HG03039 (cell line): ENCODE data around the gene COG2.
"Not testable (repeated sequence)": the region's sequence is repeated elsewhere in the genome, so short reads cannot be mapped to it uniquely, and the experiment has no call there.

ENCODE experiments used
- ATAC-seq: cut with Tn5 transposase; IDR thresholded peaks from one replicate; pipeline ENCODE4 v1.9.1; 2021; ENCODE audit warnings: mild to moderate bottlenecking, moderate library complexity; ENCODE audit not compliant: unreplicated experiment

The COG2 gene

GRCh38 chr1:230712470-230712942 lies 70.2 kb downstream of the COG2 start:
- ATAC-seq = no peak

- no peak for ATAC-seq
These were observed 70.9 kb downstream of the COG2 start for GRCh38 chr1:230713138-230713537.

- ATAC-seq = no peak
These were observed 71.2 kb downstream of the COG2 start for GRCh38 chr1:230713547-230713914.

- no peak for ATAC-seq
These were observed 71.9 kb downstream of the COG2 start, which contains the start of gene AGT for GRCh38 chr1:230713915-230714764. TSS of gene AGT (minus strand) at chr1:230714122. CDS start at chr1:230710823, 3,299 bp downstream.

GRCh38 chr1:230715510-230715909 lies 73.2 kb downstream of the COG2 start:
- no peak for ATAC-seq

- not testable (repeated sequence) for ATAC-seq
These were observed 74.2 kb downstream of the COG2 start for GRCh38 chr1:230716453-230716852.

- ATAC-seq = no peak
These were observed 75.0 kb downstream of the COG2 start for GRCh38 chr1:230717251-230717650.

GRCh38 chr1:230721849-230722522 lies 79.7 kb downstream of the COG2 start:
- ATAC-seq = not testable (repeated sequence)

- ATAC-seq = no peak
These were observed 83.2 kb downstream of the COG2 start for GRCh38 chr1:230725256-230726012.

GRCh38 chr1:230728710-230729392 lies 86.6 kb downstream of the COG2 start:
- no peak for ATAC-seq

- ATAC-seq = no peak
These were observed 88.7 kb downstream of the COG2 start for GRCh38 chr1:230730977-230731376.

- no peak for ATAC-seq
These were observed 93.2 kb downstream of the COG2 start for GRCh38 chr1:230735447-230735846.

GRCh38 chr1:230737622-230738262 lies 95.5 kb downstream of the COG2 start:
- no peak for ATAC-seq

- ATAC-seq = no peak
These were observed 97.4 kb downstream of the COG2 start for GRCh38 chr1:230739564-230740290.
